ENCODE measurements around the gene TNIK. TPM values are rescaled to one million over a fixed set of nuclear protein-coding genes. Genes with fewer than 3 reads are reported as not detected.

TNIK gene
- polyA plus RNA-seq, 3 donors, result 18.0 to 22.5 (median 18.9) TPM

- no peak for DNase-seq (ENCODE audit: extremely low read depth in 1 of 11, low read depth in 9 of 11, low spot score in 4 of 11)
Measured at GRCh38 chr3:171234298-171235010, 225.8 kb downstream of the TNIK start.

- no peak for DNase-seq (ENCODE audit: extremely low read depth in 1 of 11, low read depth in 9 of 11, low spot score in 4 of 11)
Measured at GRCh38 chr3:171231361-171231760, 228.8 kb downstream of the TNIK start.

GRCh38 chr3:171230865-171231264 is 229.3 kb downstream of the TNIK start:
- no peak for DNase-seq (ENCODE audit: extremely low read depth in 1 of 11, low read depth in 9 of 11, low spot score in 4 of 11)

GRCh38 chr3:171229173-171229572 is 231.0 kb downstream of the TNIK start:
- no peak for DNase-seq (ENCODE audit: extremely low read depth in 1 of 11, low read depth in 9 of 11, low spot score in 4 of 11)

GRCh38 chr3:171228240-171228639 is 232.0 kb downstream of the TNIK start:
- no peak for DNase-seq (ENCODE audit: extremely low read depth in 1 of 11, low read depth in 9 of 11, low spot score in 4 of 11)

- DNase-seq (ENCODE audit: extremely low read depth in 1 of 11, low read depth in 9 of 11, low spot score in 4 of 11), result no peak
Measured at GRCh38 chr3:171227828-171228227, 232.4 kb downstream of the TNIK start.

GRCh38 chr3:171227359-171227758 is 232.8 kb downstream of the TNIK start:
- DNase-seq (ENCODE audit: extremely low read depth in 1 of 11, low read depth in 9 of 11, low spot score in 4 of 11), result no peak

GRCh38 chr3:171226794-171227193 is 233.4 kb downstream of the TNIK start:
- DNase-seq (ENCODE audit: extremely low read depth in 1 of 11, low read depth in 9 of 11, low spot score in 4 of 11), result no peak

GRCh38 chr3:171225708-171226107 is 234.5 kb downstream of the TNIK start:
- DNase-seq (ENCODE audit: extremely low read depth in 1 of 11, low read depth in 9 of 11, low spot score in 4 of 11), result no peak

- DNase-seq (ENCODE audit: extremely low read depth in 1 of 11, low read depth in 9 of 11, low spot score in 4 of 11), result no peak
Measured at GRCh38 chr3:171225165-171225564, 235.0 kb downstream of the TNIK start.

GRCh38 chr3:171223396-171223795 is 236.8 kb downstream of the TNIK start:
- no peak for DNase-seq (ENCODE audit: extremely low read depth in 1 of 11, low read depth in 9 of 11, low spot score in 4 of 11)

GRCh38 chr3:171222995-171223394 is 237.2 kb downstream of the TNIK start:
- no peak for DNase-seq (ENCODE audit: extremely low read depth in 1 of 11, low read depth in 9 of 11, low spot score in 4 of 11)

GRCh38 chr3:171221597-171221996 is 238.6 kb downstream of the TNIK start:
- DNase-seq (ENCODE audit: extremely low read depth in 1 of 11, low read depth in 9 of 11, low spot score in 4 of 11), result no peak

GRCh38 chr3:171221104-171221503 is 239.1 kb downstream of the TNIK start:
- DNase-seq (ENCODE audit: extremely low read depth in 1 of 11, low read depth in 9 of 11, low spot score in 4 of 11), result no peak

- DNase-seq (ENCODE audit: extremely low read depth in 1 of 11, low read depth in 9 of 11, low spot score in 4 of 11), result no peak
Measured at GRCh38 chr3:171219258-171219657, 240.9 kb downstream of the TNIK start.

GRCh38 chr3:171218069-171218468 is 242.1 kb downstream of the TNIK start:
- no peak for DNase-seq (ENCODE audit: extremely low read depth in 1 of 11, low read depth in 9 of 11, low spot score in 4 of 11)

GRCh38 chr3:171213907-171214306 is 246.3 kb downstream of the TNIK start:
- DNase-seq (ENCODE audit: extremely low read depth in 1 of 11, low read depth in 9 of 11, low spot score in 4 of 11), result no peak

GRCh38 chr3:171213178-171213577 is 247.0 kb downstream of the TNIK start:
- DNase-seq (ENCODE audit: extremely low read depth in 1 of 11, low read depth in 9 of 11, low spot score in 4 of 11), result no peak

- no peak for DNase-seq (ENCODE audit: extremely low read depth in 1 of 11, low read depth in 9 of 11, low spot score in 4 of 11)
Measured at GRCh38 chr3:171212648-171213047, 247.6 kb downstream of the TNIK start.

- no peak for DNase-seq (ENCODE audit: extremely low read depth in 1 of 11, low read depth in 9 of 11, low spot score in 4 of 11)
Measured at GRCh38 chr3:171206283-171206682, 253.9 kb downstream of the TNIK start.

GRCh38 chr3:171204942-171205341 is 255.3 kb downstream of the TNIK start:
- no peak for DNase-seq (ENCODE audit: extremely low read depth in 1 of 11, low read depth in 9 of 11, low spot score in 4 of 11)
